K562 (cell line): ENCODE measurements around the gene TTC23L. TPM values are rescaled to one million over a fixed set of nuclear protein-coding genes. Genes with fewer than 3 reads are reported as not detected.

Experiments used
- GATA2 ChIP-seq: sonication (generic); formaldehyde crosslinking; IDR thresholded peaks from 2 replicates; pipeline ENCODE4 v1.4.0; 2020; ENCODE audit warnings: mild to moderate bottlenecking, missing genetic modification reagents
- HCFC1 ChIP-seq: IDR thresholded peaks from 2 replicates; pipeline ENCODE4 v1.6.1; 2012; ENCODE audit warnings: low read depth, low read length, improper control_type of control experiment
- HSF4 ChIP-seq: fragments of 250-450 bp; sonication (Bioruptor Pico); IDR thresholded peaks from 2 replicates; pipeline ENCODE4 v2.1.2; 2022; ENCODE audit warnings: mild to moderate bottlenecking, moderate library complexity, borderline replicate concordance
- PRDM10 ChIP-seq: fragments of 450-650 bp; IDR thresholded peaks from 2 replicates; pipeline ENCODE4 v1.6.1; 2018; ENCODE audit not compliant: partially characterized antibody
- PTBP1 ChIP-seq: fragments of 200-400 bp; formaldehyde crosslinking; IDR thresholded peaks from 2 replicates; pipeline ENCODE4 v1.6.1; 2017; ENCODE audit warnings: low read depth, low read length
- SMARCA4 ChIP-seq: fragments of 450-650 bp; IDR thresholded peaks from 2 replicates; pipeline ENCODE4 v1.6.1; 2016
- SRSF7 ChIP-seq: fragments of 200-400 bp; formaldehyde crosslinking; optimal IDR thresholded peaks from 2 replicates; pipeline ENCODE3; 2017; ENCODE audit warnings: mild to moderate bottlenecking, low read depth, low read length
- ZC3H11A ChIP-seq: IDR thresholded peaks from 2 replicates; pipeline ENCODE4 v1.6.1; 2012; ENCODE audit warnings: low read depth, low read length, improper control_type of control experiment
- ZNF512 ChIP-seq: IDR thresholded peaks from 2 replicates; pipeline ENCODE4 v1.6.1; 2016; ENCODE audit warnings: missing genetic modification characterization, missing compliant biosample characterization
- polyA plus RNA-seq, 8 experiments: library from polyadenylated mRNA; depleted of rRNA in 4 of 8; stranded (reverse) in 5 of 8; unstranded in 3 of 8; fragments of >200 nt; fragmentation: Nextera tagmentation in 2 of 8; fragmentation: Illumina TruSeq in 1 of 8; extraction: Ambion mirVana in 2 of 8; extraction: Trizol in 1 of 8; gene quantifications; 2 replicates each; pipeline versions ENCODE4 v1.2.1 to v1.2.3, GENCODE V29; 2011 to 2014; ENCODE audit warnings: inconsistent platforms in 1 of 8, missing spikeins in 1 of 8
- total RNA-seq, 7 experiments: library from RNA; depleted of rRNA in 6 of 7; stranded (reverse); fragments of >200 nt in 6 of 7; fragmentation: Illumina TruSeq in 2 of 7; extraction: Trizol in 2 of 7; gene quantifications; 2 replicates each; pipeline versions ENCODE4 v1.2.1 to v1.2.3, GENCODE V29; 2011 to 2021; ENCODE audit warnings: low replicate concordance in 1 of 7
- TF ChIP-seq, protein P1 (sequence below), 2 experiments: fragments of 450-650 bp; formaldehyde crosslinking in 1 of 2; IDR thresholded peaks; 2 replicates each; pipeline versions ENCODE4 v1.4.0 to v1.6.1; 2014 to 2020; ENCODE audit warnings: mild to moderate bottlenecking in 2 of 2, borderline replicate concordance in 1 of 2, low read depth in 1 of 2

The TTC23L gene
- total and polyA plus RNA-seq, 9 of the 15 experiments (the other 6 are each of a cell fraction or from before 2014, with no cell fraction given) = 0.03 to 0.32 (median 0.14) TPM; not detected in 2

GRCh38 chr5:34929720-34930461 lies 90.9 kb downstream of the TTC23L start (continued):
- TF ChIP-seq, protein P1, sequence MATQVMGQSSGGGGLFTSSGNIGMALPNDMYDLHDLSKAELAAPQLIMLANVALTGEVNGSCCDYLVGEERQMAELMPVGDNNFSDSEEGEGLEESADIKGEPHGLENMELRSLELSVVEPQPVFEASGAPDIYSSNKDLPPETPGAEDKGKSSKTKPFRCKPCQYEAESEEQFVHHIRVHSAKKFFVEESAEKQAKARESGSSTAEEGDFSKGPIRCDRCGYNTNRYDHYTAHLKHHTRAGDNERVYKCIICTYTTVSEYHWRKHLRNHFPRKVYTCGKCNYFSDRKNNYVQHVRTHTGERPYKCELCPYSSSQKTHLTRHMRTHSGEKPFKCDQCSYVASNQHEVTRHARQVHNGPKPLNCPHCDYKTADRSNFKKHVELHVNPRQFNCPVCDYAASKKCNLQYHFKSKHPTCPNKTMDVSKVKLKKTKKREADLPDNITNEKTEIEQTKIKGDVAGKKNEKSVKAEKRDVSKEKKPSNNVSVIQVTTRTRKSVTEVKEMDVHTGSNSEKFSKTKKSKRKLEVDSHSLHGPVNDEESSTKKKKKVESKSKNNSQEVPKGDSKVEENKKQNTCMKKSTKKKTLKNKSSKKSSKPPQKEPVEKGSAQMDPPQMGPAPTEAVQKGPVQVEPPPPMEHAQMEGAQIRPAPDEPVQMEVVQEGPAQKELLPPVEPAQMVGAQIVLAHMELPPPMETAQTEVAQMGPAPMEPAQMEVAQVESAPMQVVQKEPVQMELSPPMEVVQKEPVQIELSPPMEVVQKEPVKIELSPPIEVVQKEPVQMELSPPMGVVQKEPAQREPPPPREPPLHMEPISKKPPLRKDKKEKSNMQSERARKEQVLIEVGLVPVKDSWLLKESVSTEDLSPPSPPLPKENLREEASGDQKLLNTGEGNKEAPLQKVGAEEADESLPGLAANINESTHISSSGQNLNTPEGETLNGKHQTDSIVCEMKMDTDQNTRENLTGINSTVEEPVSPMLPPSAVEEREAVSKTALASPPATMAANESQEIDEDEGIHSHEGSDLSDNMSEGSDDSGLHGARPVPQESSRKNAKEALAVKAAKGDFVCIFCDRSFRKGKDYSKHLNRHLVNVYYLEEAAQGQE (IDR thresholded peaks at IDR 0.05; ENCODE audit: borderline replicate concordance) = no peak
- TF ChIP-seq, protein P1 (CRISPR knock-in tag; IDR thresholded peaks at IDR 0.05; ENCODE audit: low read depth) = peak; percentile 56; the same call in 1 of the 2 replicates
- no peak for TF ChIP-seq ZNF512 (tag)
- TF ChIP-seq PRDM10 = peak; percentile 6
- no peak for TF ChIP-seq SMARCA4
- TF ChIP-seq HSF4 = no peak
- no peak for TF ChIP-seq PTBP1
- TF ChIP-seq HCFC1 = no peak; the same call in 1 of the 2 replicates
- no peak for TF ChIP-seq ZC3H11A
- no peak for TF ChIP-seq GATA2 (CRISPR knock-in tag)
- no peak for TF ChIP-seq SRSF7
